Ishikawa (cell line): ENCODE data around the gene MLLT1.

Source experiments
- CEBPB ChIP-seq: IDR thresholded peaks from 2 replicates; pipeline ENCODE4 v1.6.1; 2012
- CREB1 ChIP-seq: IDR thresholded peaks from 2 replicates; pipeline ENCODE4 v1.6.1; 2012; ENCODE audit warnings: low read depth
- EP300 ChIP-seq: IDR thresholded peaks from 2 replicates; pipeline ENCODE4 v1.6.1; 2012; ENCODE audit warnings: borderline replicate concordance
- FOXM1 ChIP-seq: IDR thresholded peaks from 2 replicates; pipeline ENCODE4 v1.6.1; 2012; ENCODE audit warnings: low read depth, borderline replicate concordance
- MAX ChIP-seq: IDR thresholded peaks from 2 replicates; pipeline ENCODE4 v1.6.1; 2012
- RAD21 ChIP-seq: IDR thresholded peaks from 2 replicates; pipeline ENCODE4 v1.6.1; 2012; ENCODE audit warnings: low read depth
- REST ChIP-seq: IDR thresholded peaks from 2 replicates; pipeline ENCODE4 v1.6.1; 2012; ENCODE audit warnings: low read depth, mild to moderate bottlenecking
- TAF1 ChIP-seq: IDR thresholded peaks from 2 replicates; pipeline ENCODE4 v1.6.1; 2012; ENCODE audit warnings: low read depth, mild to moderate bottlenecking
- TCF12 ChIP-seq: IDR thresholded peaks from 2 replicates; pipeline ENCODE4 v1.6.1; 2012; ENCODE audit warnings: low read depth
- TEAD4 ChIP-seq: IDR thresholded peaks from 2 replicates; pipeline ENCODE4 v1.6.1; 2012
- USF1 ChIP-seq: IDR thresholded peaks from 2 replicates; pipeline ENCODE4 v1.6.1; 2012
- YY1 ChIP-seq: IDR thresholded peaks from 2 replicates; pipeline ENCODE4 v1.6.1; 2012; ENCODE audit warnings: low read depth
- ZBTB7A ChIP-seq: IDR thresholded peaks from 2 replicates; pipeline ENCODE4 v1.6.1; 2012; ENCODE audit warnings: low read depth

GRCh38 chr19:6214881-6215541 is 64.8 kb downstream of the MLLT1 start:
- no peak for TF ChIP-seq FOXM1
- TF ChIP-seq RAD21: no peak
- no peak for TF ChIP-seq TAF1
- no peak for TF ChIP-seq REST
- TF ChIP-seq CEBPB: no peak
- TF ChIP-seq EP300: no peak
- no peak for TF ChIP-seq YY1
- TF ChIP-seq MAX: no peak
- TF ChIP-seq USF1: no peak
- no peak for TF ChIP-seq ZBTB7A
- no peak for TF ChIP-seq CREB1
- TF ChIP-seq TEAD4: no peak
- no peak for TF ChIP-seq TCF12
